Chondrocyte (in vitro differentiated cells): ENCODE measurements around the gene SAE1. TPM values are rescaled to one million over a fixed set of nuclear protein-coding genes. Genes with fewer than 3 reads are reported as not detected.

Experiments used
- DNase-seq: peaks from one replicate; pipeline ENCODE4 v3.0.0; 2021; ENCODE audit warnings: mixed read lengths, low spot score
- H3K27ac Mint-ChIP-seq: one replicate; pipeline ENCODE4 v1.8.0; 2021; ENCODE audit warnings: mild to moderate bottlenecking, moderate library complexity, mixed read lengths; ENCODE audit not compliant: unreplicated experiment
- H3K27me3 Mint-ChIP-seq: 2 replicates; pipeline ENCODE4 v1.8.0; 2021; ENCODE audit warnings: low read depth, mixed read lengths
- H3K36me3 Mint-ChIP-seq: 2 replicates; pipeline ENCODE4 v1.8.0; 2021; ENCODE audit warnings: low read depth, mixed read lengths
- H3K4me1 Mint-ChIP-seq: 2 replicates; pipeline ENCODE4 v1.8.0; 2021; ENCODE audit warnings: low read depth, mild to moderate bottlenecking, mixed read lengths
- H3K4me3 Mint-ChIP-seq: one replicate; pipeline ENCODE4 v1.8.0; 2021; ENCODE audit warnings: mild to moderate bottlenecking, moderate library complexity, mixed read lengths; ENCODE audit not compliant: unreplicated experiment
- H3K9me3 Mint-ChIP-seq: 2 replicates; pipeline ENCODE4 v1.8.0; 2021; ENCODE audit warnings: low read depth, mixed read lengths
- total RNA-seq: library from RNA; stranded (reverse); gene quantifications from 3 replicates; pipeline ENCODE4 v1.2.1, GENCODE V29; 2021
- TF ChIP-seq, protein P1 (sequence below): fragments of 200-600 bp; sonication (generic); IDR thresholded peaks from 2 replicates; pipeline ENCODE4 v1.5.0; 2021; ENCODE audit warnings: antibody characterized with exemption, mild to moderate bottlenecking, moderate library complexity

SAE1 gene
- total RNA-seq, 1 donor from 2014 or later = 91.2 TPM

DNA sequence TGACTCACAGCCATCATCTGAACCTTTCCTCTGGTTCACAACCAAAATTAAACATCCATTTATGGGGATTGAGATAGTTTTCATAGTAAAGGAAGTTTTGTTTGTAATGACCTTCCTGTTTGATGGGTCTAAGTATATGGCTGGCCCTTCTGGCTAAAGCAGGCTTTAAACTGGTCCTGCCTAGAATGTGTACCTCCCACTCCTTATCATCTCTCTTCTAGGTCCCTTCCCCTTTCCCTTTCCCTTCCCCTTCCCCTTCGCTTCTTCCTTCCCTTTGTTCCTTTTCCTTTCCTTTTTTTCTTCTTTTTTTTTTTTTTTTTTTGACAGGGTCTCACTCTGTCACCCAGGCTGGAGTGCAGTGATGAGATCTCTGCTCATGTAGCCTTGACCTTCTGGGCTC lies 64.8 kb downstream of the SAE1 start:
- Mint-ChIP-seq H3K27me3 (no peaks in the 10 kb centered on the region), H3K4me1 (peaks cover 11% of the 10 kb centered on the region), H3K27ac (no peak overlapping the region), H3K4me3 (no peak overlapping the region), H3K9me3 (no peaks in the 10 kb centered on the region), H3K36me3 (peaks cover 10% of the 10 kb centered on the region)
- TF ChIP-seq, protein P1, sequence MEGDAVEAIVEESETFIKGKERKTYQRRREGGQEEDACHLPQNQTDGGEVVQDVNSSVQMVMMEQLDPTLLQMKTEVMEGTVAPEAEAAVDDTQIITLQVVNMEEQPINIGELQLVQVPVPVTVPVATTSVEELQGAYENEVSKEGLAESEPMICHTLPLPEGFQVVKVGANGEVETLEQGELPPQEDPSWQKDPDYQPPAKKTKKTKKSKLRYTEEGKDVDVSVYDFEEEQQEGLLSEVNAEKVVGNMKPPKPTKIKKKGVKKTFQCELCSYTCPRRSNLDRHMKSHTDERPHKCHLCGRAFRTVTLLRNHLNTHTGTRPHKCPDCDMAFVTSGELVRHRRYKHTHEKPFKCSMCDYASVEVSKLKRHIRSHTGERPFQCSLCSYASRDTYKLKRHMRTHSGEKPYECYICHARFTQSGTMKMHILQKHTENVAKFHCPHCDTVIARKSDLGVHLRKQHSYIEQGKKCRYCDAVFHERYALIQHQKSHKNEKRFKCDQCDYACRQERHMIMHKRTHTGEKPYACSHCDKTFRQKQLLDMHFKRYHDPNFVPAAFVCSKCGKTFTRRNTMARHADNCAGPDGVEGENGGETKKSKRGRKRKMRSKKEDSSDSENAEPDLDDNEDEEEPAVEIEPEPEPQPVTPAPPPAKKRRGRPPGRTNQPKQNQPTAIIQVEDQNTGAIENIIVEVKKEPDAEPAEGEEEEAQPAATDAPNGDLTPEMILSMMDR = no peak
- no peak for DNase-seq

DNA sequence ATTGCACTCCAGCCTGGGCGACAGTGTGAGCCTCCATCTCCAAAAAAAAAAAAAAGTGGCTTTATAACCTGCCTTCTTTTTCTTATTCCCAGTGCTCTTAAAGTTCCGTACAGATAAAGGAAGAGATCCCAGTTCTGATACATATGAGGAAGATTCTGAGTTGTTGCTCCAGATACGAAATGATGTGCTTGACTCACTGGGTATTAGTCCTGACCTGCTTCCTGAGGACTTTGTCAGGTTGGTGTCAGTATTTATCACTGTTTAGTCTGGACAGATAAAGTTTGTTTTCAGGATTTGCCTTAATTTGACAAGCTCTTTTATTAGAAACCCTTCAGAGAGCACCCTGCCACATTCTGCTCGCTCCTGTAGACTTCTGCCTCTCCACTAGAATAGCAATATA lies 66.5 kb downstream of the SAE1 start:
- TF ChIP-seq, protein P1 = no peak
- Mint-ChIP-seq H3K4me3 (no peak overlapping the region), H3K27ac (no peak overlapping the region), H3K4me1 (no peaks in the 10 kb centered on the region), H3K27me3 (no peaks in the 10 kb centered on the region), H3K36me3 (peaks cover 12% of the 10 kb centered on the region), H3K9me3 (no peaks in the 10 kb centered on the region)
- no peak for DNase-seq

DNA sequence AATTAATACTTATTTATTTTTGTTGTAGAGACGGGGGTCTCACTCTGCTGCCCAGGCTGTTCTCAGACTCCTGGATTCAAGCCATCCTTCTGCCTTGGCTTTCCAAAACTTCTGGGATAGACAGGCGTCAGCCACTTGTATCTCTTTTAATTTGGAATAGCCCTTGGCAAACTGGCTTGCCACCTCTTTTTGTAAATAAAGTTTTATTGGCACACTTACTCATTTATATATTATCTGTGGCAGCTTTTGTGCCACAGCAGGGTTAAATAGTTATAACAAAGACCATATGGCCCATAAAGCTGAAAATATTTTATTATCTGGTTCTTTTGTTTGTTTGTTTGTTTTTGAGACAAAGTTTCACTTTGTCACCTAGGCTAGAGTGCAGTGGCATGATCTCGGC lies 69.9 kb downstream of the SAE1 start:
- TF ChIP-seq, protein P1 = no peak
- Mint-ChIP-seq H3K9me3 (no peaks in the 10 kb centered on the region), H3K36me3 (peaks cover 25% of the 10 kb centered on the region)

DNA sequence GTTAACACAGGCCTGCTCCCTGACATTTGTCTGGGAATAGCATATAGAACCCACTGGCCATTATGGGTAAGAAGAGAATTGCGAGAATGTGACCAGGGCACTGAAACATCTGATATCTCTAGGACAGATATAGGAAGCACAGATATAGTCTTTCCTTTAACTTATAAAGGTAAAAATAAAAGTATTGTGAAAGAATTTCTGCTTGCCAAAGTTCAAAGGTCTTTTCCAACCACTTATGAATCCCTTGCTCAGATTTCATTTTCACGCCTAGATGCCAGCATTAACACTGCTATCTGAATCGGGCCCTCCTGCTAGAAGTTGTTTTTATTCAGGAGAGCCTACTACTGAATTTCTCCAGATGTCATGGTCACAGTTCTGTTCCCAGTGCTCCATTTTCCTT lies 72.6 kb downstream of the SAE1 start:
- peaks cover 27% of the 10 kb centered on the region for H3K36me3 Mint-ChIP-seq
- no peak overlapping the region for H3K4me3 Mint-ChIP-seq
- H3K27ac Mint-ChIP-seq = no peak overlapping the region
- H3K9me3 Mint-ChIP-seq = no peaks in the 10 kb centered on the region
- H3K4me1 Mint-ChIP-seq = no peaks in the 10 kb centered on the region
- H3K27me3 Mint-ChIP-seq = no peaks in the 10 kb centered on the region
- DNase-seq = no peak
- TF ChIP-seq, protein P1 = no peak

More for the DNA sequence above, 69.9 kb downstream of the SAE1 start:
- H3K27me3 Mint-ChIP-seq = no peaks in the 10 kb centered on the region
- DNase-seq = no peak
- no peaks in the 10 kb centered on the region for H3K4me1 Mint-ChIP-seq
- H3K27ac Mint-ChIP-seq = no peak overlapping the region
- H3K4me3 Mint-ChIP-seq = no peak overlapping the region

DNA sequence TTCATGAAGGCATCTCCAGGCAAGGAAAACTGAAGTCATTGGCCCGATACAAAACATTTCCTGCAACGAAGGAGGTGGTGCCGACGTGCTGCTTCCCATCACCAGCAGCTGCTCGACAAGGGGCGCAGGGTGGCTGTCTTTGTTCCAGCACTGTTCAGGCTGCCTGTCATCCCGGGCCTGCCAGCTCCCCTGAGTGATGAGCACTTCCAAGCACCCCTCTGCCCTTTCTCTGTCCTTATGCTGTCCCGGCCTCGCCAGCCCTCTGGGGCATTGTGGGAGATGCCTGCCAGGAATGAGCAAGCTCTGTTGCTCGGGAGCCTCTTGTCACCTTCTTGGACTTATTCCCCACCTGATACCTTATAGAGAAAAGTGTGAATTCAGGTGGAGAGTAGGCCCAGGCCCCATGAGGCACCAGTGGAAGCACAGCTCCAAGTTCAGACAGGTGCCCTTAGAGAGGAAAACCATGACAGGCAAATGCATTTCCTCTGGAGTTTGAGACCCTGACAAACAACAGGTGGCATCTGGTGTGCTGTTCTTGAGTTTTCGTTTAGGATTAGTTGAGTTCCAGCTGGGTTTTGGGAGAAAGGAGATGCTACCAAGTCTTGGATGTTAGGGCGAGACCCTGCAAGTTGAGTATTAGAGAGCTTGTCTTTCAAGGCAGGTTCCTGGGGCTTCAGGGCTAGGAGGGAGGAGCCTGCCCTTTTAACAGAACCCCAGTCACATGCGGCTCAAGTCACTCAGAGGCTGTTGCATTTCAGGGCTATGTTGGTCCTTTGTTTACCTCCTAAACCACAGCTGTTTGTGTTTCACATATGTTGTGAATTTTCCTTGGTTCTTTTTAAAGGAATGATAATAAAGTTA lies 78.9 kb downstream of the SAE1 start:
- H3K4me1 Mint-ChIP-seq = peaks cover 6% of the 10 kb centered on the region
- H3K27ac Mint-ChIP-seq = peak overlapping the region; percentile 28
- H3K27me3 Mint-ChIP-seq = no peaks in the 10 kb centered on the region
- no peak overlapping the region for H3K4me3 Mint-ChIP-seq
- H3K9me3 Mint-ChIP-seq = no peaks in the 10 kb centered on the region
- peaks cover 19% of the 10 kb centered on the region for H3K36me3 Mint-ChIP-seq
- DNase-seq = no peak
- TF ChIP-seq, protein P1 = no peak
